ENCODE results near the gene SPTLC1. TPM values are rescaled to one million over a fixed set of nuclear protein-coding genes. Genes with fewer than 3 reads are reported as not detected.
A peak's percentile ranks its signal among the peaks of the same experiment; 100 is the strongest.

SPTLC1 gene
- total and polyA plus RNA-seq, 2 of the 8 experiments (the other 6 are each of a cell fraction or from before 2014, with no cell fraction given) = 34.2 to 62.1 TPM

DNA sequence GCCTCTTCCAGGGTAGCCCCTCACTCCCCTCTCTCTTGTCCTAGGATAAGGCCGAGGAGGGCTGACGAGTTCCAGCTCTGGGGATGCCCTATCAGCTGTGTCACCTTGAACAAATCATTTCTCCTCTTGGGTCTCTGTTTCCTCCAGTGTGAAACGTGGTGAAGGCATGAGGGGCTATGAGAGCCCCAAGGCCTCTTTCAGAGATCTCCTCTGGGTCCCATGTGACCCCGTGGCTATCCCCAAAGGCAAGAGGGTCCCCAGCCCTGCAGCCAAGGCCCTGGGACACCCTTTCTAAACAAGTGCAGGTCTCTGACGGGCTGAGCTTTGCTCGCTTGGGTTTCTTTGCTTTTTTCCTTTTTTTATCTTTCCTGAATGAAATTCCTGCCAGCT, 25.5 kb upstream of the SPTLC1 start:
- TF ChIP-seq KDM4A (IDR thresholded peaks at IDR 0.05; ENCODE audit: low read depth, low read length, severe bottlenecking) (no peak), SRF (IDR thresholded peaks at IDR 0.05; ENCODE audit: low read depth, low read length) (no peak), SIRT6 (IDR thresholded peaks at IDR 0.05; ENCODE audit: low read length) (no peak), TCF12 (IDR thresholded peaks at IDR 0.05; ENCODE audit: low read depth, low read length) (no peak), PHF8 (conservative IDR thresholded peaks at IDR 0.05; ENCODE audit: low read depth, low read length) (no peak), POLR2A (IDR thresholded peaks at IDR 0.05; ENCODE audit: control extremely low read depth in 1 of 2, low read depth in 2 of 2, low read length in 2 of 2) (no peak)
- H3K23me2 ChIP-seq (ENCODE audit: low read depth, low read length) = peaks cover 4% of the 10 kb centered on the region; the same call in 1 of the 2 replicates
- H2BK12ac ChIP-seq (ENCODE audit: low read depth, low read length) = no peak overlapping the region
- H3K79me2 ChIP-seq (ENCODE audit: control insufficient read depth in 1 of 2, insufficient read depth in 2 of 2, low read length in 2 of 2) = no peaks in the 10 kb centered on the region
- POLR2A ChIA-PET (ENCODE audit: partially characterized antibody) = interaction anchor here (0.8 to 2.3 kb wide), 6 partner anchors 10 to 102 kb away, joined by 3 to 8 read pairs (median 4); no protein-coding TSS in a partner anchor
- 22% methylated on average over 6 of the region's 6 CpGs; no CpG with 5 or more reads in 1 of the 2 experiments for WGBS, 2 experiments (ENCODE audit: extremely low coverage in 1 of 2, insufficient coverage in 1 of 2, insufficient read length in 1 of 2, insufficient replicate concordance in 2 of 2, low coverage in 1 of 2, low lambda C conversion rate in 2 of 2, missing lambda C conversion rate in 1 of 2)
- H3K18ac ChIP-seq (ENCODE audit: extremely low read depth, low read length) = no peak overlapping the region
- H2BK15ac ChIP-seq (ENCODE audit: low read length) = no peak overlapping the region
- no peak overlapping the region for H2BK20ac ChIP-seq (ENCODE audit: low read length)
- peak overlapping the region; percentile 68 to 79 for H3K4me2 ChIP-seq (ENCODE audit: insufficient read depth in 1 of 2, low read depth in 2 of 2, low read length in 2 of 2)
- H3K14ac ChIP-seq (ENCODE audit: insufficient read length) = no peak overlapping the region
- H3K9ac ChIP-seq (replicated peaks in 1 of 4; ENCODE audit: extremely low read depth in 1 of 4, low read depth in 3 of 4, low read length in 3 of 4) = no peak overlapping the region
- no peak overlapping the region for H2BK120ac ChIP-seq (replicated peaks; ENCODE audit: low read depth, low read length)
- H3K36me3 ChIP-seq (ENCODE audit: control insufficient read depth in 2 of 4, insufficient read depth in 4 of 4, low read length in 3 of 4) = no peaks in the 10 kb centered on the region
- H4K5ac ChIP-seq (ENCODE audit: insufficient read length, low read depth, low read length) = no peak overlapping the region
- no peak overlapping the region for H2AFZ ChIP-seq (ENCODE audit: low read length)
- H3K4me1 ChIP-seq (replicated peaks in 1 of 4; ENCODE audit: control insufficient read depth in 3 of 4, insufficient read depth in 4 of 4, low read length in 3 of 4) = peaks cover 0 to 5% (median 4%) of the 10 kb centered on the region in 4 experiments; a peak in 4 of 7 replicates
- H3K4ac ChIP-seq (replicated peaks; ENCODE audit: insufficient read length, low read depth, low read length) = no peak overlapping the region
- DNase-seq (ENCODE audit: low read depth in 1 of 2, low spot score in 2 of 2) (peak in 1 of 2 experiments; percentile 67), FAIRE-seq (no peak)
- H3K56ac ChIP-seq (replicated peaks; ENCODE audit: insufficient read length, low read depth, low read length) = no peak overlapping the region
- CTCF ChIA-PET (ENCODE audit: partially characterized antibody) = interaction anchor here (0.6 to 8.8 kb wide), 26 partner anchors 8 to 650 kb away, joined by 3 to 116 read pairs (median 6); partner anchors contain the start of genes CENPP and NOL8
- no peak overlapping the region for H4K8ac ChIP-seq (ENCODE audit: extremely low read depth, insufficient read depth, low read length)
- no peak overlapping the region for H3K23ac ChIP-seq (ENCODE audit: insufficient read length)
- H2BK5ac ChIP-seq (ENCODE audit: low read depth, low read length) = no peak overlapping the region
- H3K9me3 ChIP-seq (ENCODE audit: insufficient read depth in 2 of 2, low read depth in 1 of 2, low read length in 1 of 2) = no peaks in the 10 kb centered on the region
- H3K79me1 ChIP-seq (ENCODE audit: low read depth, low read length) = no peaks in the 10 kb centered on the region
- H3K27me3 ChIP-seq (replicated peaks in 1 of 4; ENCODE audit: control insufficient read depth in 3 of 4, extremely low read depth in 1 of 4, insufficient read depth in 3 of 4, low read length in 3 of 4) = peaks cover 3 to 26% (median 16%) of the 10 kb centered on the region in 4 experiments; a peak in 6 of 7 replicates
- H4K91ac ChIP-seq (replicated peaks; ENCODE audit: insufficient read length, low read length) = no peak overlapping the region
- no peak overlapping the region for H2AK5ac ChIP-seq (ENCODE audit: low read depth, low read length)
- H3K27ac ChIP-seq (ENCODE audit: low read depth, low read length) = no peak overlapping the region
- peaks cover 3% of the 10 kb centered on the region in 2 experiments for H4K20me1 ChIP-seq (replicated peaks in 1 of 2; ENCODE audit: control insufficient read depth in 1 of 2, insufficient read depth in 2 of 2, low read length in 2 of 2)
- H3K4me3 ChIP-seq (ENCODE audit: extremely low read depth in 1 of 4, insufficient read depth in 2 of 4, low read depth in 3 of 4, low read length in 4 of 4) = peak overlapping the region; percentile 22 to 62 (median 30); a peak in 7 of 8 replicates
